H1 (cell line): ENCODE measurements around the gene TUT7. TPM values are rescaled to one million over a fixed set of nuclear protein-coding genes. Genes with fewer than 3 reads are reported as not detected.

Source experiments
- CTCF ChIA-PET: fragments of 300-600 bp; sonication (Branson Sonifier 250); formaldehyde crosslinking; loops from one replicate; lab custom pipeline; 2021; ENCODE audit not compliant: partially characterized antibody; lab: Charles Lee
- POLR2A ChIA-PET: fragments of 300-600 bp; sonication (Branson Sonifier 250); formaldehyde crosslinking; loops from one replicate; lab custom pipeline; 2021; ENCODE audit warnings: inconsistent platforms; ENCODE audit not compliant: partially characterized antibody; lab: Charles Lee
- DNase-seq, 2 experiments: peaks; one replicate each; pipeline versions ENCODE4 v3.0.0 to v3.0.0-alpha.2; 2010 to 2022; ENCODE audit warnings: low spot score in 2 of 2, low read depth in 1 of 2, mixed read lengths in 1 of 2
- FAIRE-seq: peaks from 2 replicates; lab custom pipeline; 2011; peaks lifted over from hg19 to GRCh38; lab: Jason Lieb, UNC
- H2AFZ ChIP-seq: 2 replicates; pipeline ENCODE4 v1.8.1; 2012; ENCODE audit warnings: low read length, inconsistent platforms
- H2AK5ac ChIP-seq: 2 replicates; pipeline ENCODE4 v1.6.1; 2013; ENCODE audit warnings: low read depth, low read length
- H2BK120ac ChIP-seq: replicated peaks from 2 replicates; pipeline ENCODE3; 2013; ENCODE audit warnings: low read depth, low read length, inconsistent platforms
- H2BK12ac ChIP-seq: 2 replicates; pipeline ENCODE4 v1.6.1; 2013; ENCODE audit warnings: low read depth, low read length
- H2BK15ac ChIP-seq: 2 replicates; pipeline ENCODE4 v1.6.1; 2013; ENCODE audit warnings: low read length
- H2BK20ac ChIP-seq: 2 replicates; pipeline ENCODE4 v1.6.1; 2013; ENCODE audit warnings: low read length
- H2BK5ac ChIP-seq: 2 replicates; pipeline ENCODE4 v1.6.1; 2013; ENCODE audit warnings: low read depth, low read length
- H3K14ac ChIP-seq: 2 replicates; pipeline ENCODE4 v1.6.1; 2013; ENCODE audit warnings: inconsistent platforms; ENCODE audit not compliant: insufficient read length
- H3K18ac ChIP-seq: 2 replicates; pipeline ENCODE4 v1.6.1; 2013; ENCODE audit warnings: low read length; ENCODE audit errors: extremely low read depth
- H3K23ac ChIP-seq: 2 replicates; pipeline ENCODE4 v1.6.1; 2013; ENCODE audit warnings: inconsistent platforms; ENCODE audit not compliant: insufficient read length
- H3K23me2 ChIP-seq: 2 replicates; pipeline ENCODE4 v1.6.1; 2013; ENCODE audit warnings: low read depth, low read length
- H3K27ac ChIP-seq: 2 replicates; pipeline ENCODE4 v1.6.1; 2011; ENCODE audit warnings: low read depth, low read length, inconsistent platforms
- H3K27me3 ChIP-seq, 4 experiments: replicated peaks in 1 of 4; 1 replicate in 1 of 4; 2 replicates in 3 of 4; pipeline versions ENCODE4 v1.6.1 to v1.8.1; 2011 to 2013; ENCODE audit warnings: low read length in 3 of 4, mild to moderate bottlenecking in 3 of 4, inconsistent platforms in 2 of 4, mixed read lengths in 2 of 4, moderate library complexity in 1 of 4; ENCODE audit not compliant: control insufficient read depth in 3 of 4, insufficient read depth in 3 of 4; ENCODE audit errors: extremely low read depth in 1 of 4
- H3K36me3 ChIP-seq, 4 experiments: 2 replicates each; pipeline versions ENCODE4 v1.6.1 to v1.8.1; 2011 to 2013; ENCODE audit warnings: mild to moderate bottlenecking in 4 of 4, low read length in 3 of 4, moderate library complexity in 2 of 4, control low read depth in 1 of 4, inconsistent platforms in 1 of 4; ENCODE audit not compliant: insufficient read depth in 4 of 4, control insufficient read depth in 2 of 4
- H3K4ac ChIP-seq: replicated peaks from 2 replicates; pipeline ENCODE3; 2013; ENCODE audit warnings: low read length, low read depth, mixed read lengths, inconsistent platforms; ENCODE audit not compliant: insufficient read length
- H3K4me1 ChIP-seq, 4 experiments: replicated peaks in 1 of 4; 1 replicate in 1 of 4; 2 replicates in 3 of 4; pipeline versions ENCODE4 v1.6.1 to v1.8.1; 2011 to 2013; ENCODE audit warnings: low read length in 3 of 4, inconsistent platforms in 2 of 4, mixed read lengths in 1 of 4; ENCODE audit not compliant: insufficient read depth in 4 of 4, control insufficient read depth in 3 of 4
- H3K4me2 ChIP-seq, 2 experiments: 2 replicates each; pipeline versions ENCODE4 v1.6.1 to v1.8.1; 2011 to 2013; ENCODE audit warnings: low read depth in 2 of 2, low read length in 2 of 2, control low read depth in 1 of 2, inconsistent platforms in 1 of 2, mild to moderate bottlenecking in 1 of 2; ENCODE audit not compliant: insufficient read depth in 1 of 2
- H3K4me3 ChIP-seq, 4 experiments: fragments of 200-600, 300-600 bp in 1 of 4; sonication (generic), shearing (Covaris generic), sonication (Bioruptor Twin) in 1 of 4; 2 replicates each; pipeline versions ENCODE4 v1.5.1 to v1.8.1; 2011 to 2016; ENCODE audit warnings: low read length in 4 of 4, low read depth in 3 of 4, control low read depth in 2 of 4, inconsistent platforms in 2 of 4, mild to moderate bottlenecking in 2 of 4, mixed read lengths in 1 of 4, moderate library complexity in 1 of 4; ENCODE audit not compliant: insufficient read depth in 2 of 4; ENCODE audit errors: extremely low read depth in 1 of 4
- H3K56ac ChIP-seq: replicated peaks from 2 replicates; pipeline ENCODE3; 2013; ENCODE audit warnings: low read depth, mild to moderate bottlenecking, mixed read lengths, low read length, inconsistent platforms; ENCODE audit not compliant: insufficient read length
- H3K79me1 ChIP-seq: 2 replicates; pipeline ENCODE4 v1.6.1; 2013; ENCODE audit warnings: low read depth, low read length, control low read depth
- H3K79me2 ChIP-seq, 2 experiments: 2 replicates each; pipeline versions ENCODE4 v1.6.1 to v1.8.1; 2012 to 2013; ENCODE audit warnings: low read length in 2 of 2, mild to moderate bottlenecking in 2 of 2, inconsistent platforms in 1 of 2; ENCODE audit not compliant: insufficient read depth in 2 of 2, control insufficient read depth in 1 of 2
- H3K9ac ChIP-seq, 4 experiments: replicated peaks in 1 of 4; 1 replicate in 1 of 4; 2 replicates in 3 of 4; pipeline versions ENCODE4 v1.6.1 to v1.8.1; 2011 to 2013; ENCODE audit warnings: low read depth in 3 of 4, low read length in 3 of 4, control low read depth in 2 of 4, mild to moderate bottlenecking in 2 of 4, moderate library complexity in 2 of 4, inconsistent platforms in 1 of 4; ENCODE audit errors: extremely low read depth in 1 of 4
- H3K9me3 ChIP-seq, 2 experiments: 2 replicates each; pipeline versions ENCODE4 v1.6.1 to v1.8.1; 2012 to 2013; ENCODE audit warnings: mild to moderate bottlenecking in 2 of 2, moderate library complexity in 2 of 2, control low read depth in 1 of 2, inconsistent platforms in 1 of 2, low read depth in 1 of 2, low read length in 1 of 2, mixed read lengths in 1 of 2; ENCODE audit not compliant: insufficient read depth in 2 of 2
- H4K20me1 ChIP-seq, 2 experiments: replicated peaks in 1 of 2; 2 replicates each; pipeline versions ENCODE3 to v1.8.1; 2011 to 2013; ENCODE audit warnings: inconsistent platforms in 2 of 2, low read length in 2 of 2, mild to moderate bottlenecking in 1 of 2; ENCODE audit not compliant: insufficient read depth in 2 of 2, control insufficient read depth in 1 of 2
- H4K5ac ChIP-seq: 2 replicates; pipeline ENCODE4 v1.6.1; 2013; ENCODE audit warnings: low read length, low read depth, mixed read lengths, inconsistent platforms; ENCODE audit not compliant: insufficient read length
- H4K8ac ChIP-seq: 2 replicates; pipeline ENCODE4 v1.8.0; 2013; ENCODE audit warnings: mild to moderate bottlenecking, moderate library complexity, low read length, inconsistent platforms; ENCODE audit not compliant: insufficient read depth; ENCODE audit errors: extremely low read depth
- H4K91ac ChIP-seq: replicated peaks from 2 replicates; pipeline ENCODE3; 2013; ENCODE audit warnings: low read length, mixed read lengths, inconsistent platforms; ENCODE audit not compliant: insufficient read length
- CHD2 ChIP-seq: IDR thresholded peaks from 2 replicates; pipeline ENCODE4 v1.6.1; 2012; ENCODE audit warnings: low read length, improper control_type of control experiment
- CTBP2 ChIP-seq: IDR thresholded peaks from 2 replicates; pipeline ENCODE4 v1.7.0; 2011; ENCODE audit warnings: borderline replicate concordance, mild to moderate bottlenecking, moderate library complexity, mixed read lengths, low read length; ENCODE audit not compliant: insufficient read depth, insufficient read length
- E2F6 ChIP-seq: IDR thresholded peaks from 2 replicates; pipeline ENCODE4 v1.6.1; 2012; ENCODE audit warnings: inconsistent platforms
- EGR1 ChIP-seq: IDR thresholded peaks from 2 replicates; pipeline ENCODE4 v1.6.1; 2011; ENCODE audit warnings: low read depth, low read length, borderline replicate concordance
- FOSL1 ChIP-seq: IDR thresholded peaks from 2 replicates; pipeline ENCODE4 v1.6.1; 2011; ENCODE audit warnings: mild to moderate bottlenecking, low read depth, low read length, moderate library complexity; ENCODE audit not compliant: insufficient read depth
- HDAC2 ChIP-seq, 2 experiments: fragments of 300-600 bp in 1 of 2; sonication (generic) in 1 of 2; IDR thresholded peaks; 2 replicates each; pipeline ENCODE4 v1.6.1; 2011 to 2012; ENCODE audit warnings: low read depth in 2 of 2, low read length in 2 of 2, mild to moderate bottlenecking in 2 of 2, moderate library complexity in 2 of 2, borderline replicate concordance in 1 of 2, inconsistent platforms in 1 of 2
- HDAC6 ChIP-seq: IDR thresholded peaks from one replicate; pipeline ENCODE4 v1.7.1; 2012; ENCODE audit warnings: low read depth, mild to moderate bottlenecking, inconsistent platforms, low read length, moderate library complexity
- JUND ChIP-seq: IDR thresholded peaks from 2 replicates; pipeline ENCODE4 v1.6.1; 2011; ENCODE audit warnings: mild to moderate bottlenecking, improper control_type of control experiment, low read length
- NANOG ChIP-seq: IDR thresholded peaks from 2 replicates; pipeline ENCODE4 v1.6.1; 2011; ENCODE audit warnings: low read length, low read depth, mild to moderate bottlenecking, inconsistent platforms; ENCODE audit not compliant: insufficient read depth, poor library complexity, severe bottlenecking
- PHF8 ChIP-seq: fragments of 200-600 bp; sonication (generic); conservative IDR thresholded peaks from 2 replicates; pipeline ENCODE4 v1.7.1; 2012; ENCODE audit warnings: low read depth, mild to moderate bottlenecking, inconsistent platforms, low read length, moderate library complexity
- POLR2AphosphoS5 ChIP-seq: IDR thresholded peaks from 2 replicates; pipeline ENCODE4 v1.6.1; 2011; ENCODE audit warnings: low read depth, low read length
- SIX5 ChIP-seq: IDR thresholded peaks from 2 replicates; pipeline ENCODE4 v1.6.1; 2011; ENCODE audit warnings: mild to moderate bottlenecking, low read depth, low read length
- SP2 ChIP-seq: IDR thresholded peaks from 2 replicates; pipeline ENCODE4 v1.6.1; 2012; ENCODE audit warnings: mild to moderate bottlenecking, low read length, inconsistent platforms
- SUZ12 ChIP-seq: fragments of 200-600 bp; sonication (generic); IDR thresholded peaks from 2 replicates; pipeline ENCODE4 v1.6.1; 2012; ENCODE audit warnings: mild to moderate bottlenecking, inconsistent platforms, low read length, moderate library complexity, mixed read lengths
- WGBS, 2 experiments: shearing (Covaris generic) in 1 of 2; methylation state at CpG; one replicate each; pipeline versions ENCODE4 v1.1.6 to v1.1.7; 2013 to 2015; ENCODE audit warnings: low lambda C conversion rate in 2 of 2, mixed read lengths in 2 of 2, inconsistent platforms in 1 of 2, low coverage in 1 of 2, missing lambda C conversion rate in 1 of 2; ENCODE audit not compliant: insufficient replicate concordance in 2 of 2, insufficient coverage in 1 of 2, insufficient read length in 1 of 2; ENCODE audit errors: extremely low coverage in 1 of 2, missing lambda C conversion rate in 1 of 2; 5-methylcytosine and 5-hydroxymethylcytosine counted together
- polyA plus RNA-seq, 7 experiments: library from polyadenylated mRNA; depleted of rRNA in 3 of 7; stranded (reverse) in 5 of 7; unstranded in 2 of 7; fragments of >200 nt in 5 of 7; fragments of 200-250 nt in 2 of 7; gene quantifications; 1 replicate in 5 of 7; 2 replicates in 1 of 7; 4 replicates in 1 of 7; pipeline versions ENCODE4 v1.2.1 to v1.2.3, GENCODE V29; 2011 to 2013; ENCODE audit warnings: missing spikeins in 2 of 7, mixed read lengths in 2 of 7
- total RNA-seq: library from RNA; stranded (reverse); fragmentation: NEBNext Ultra II Directional; extraction: Animal tissue kit (Norgen Biotek cat#: 25700); gene quantifications from 2 replicates; pipeline ENCODE4 v1.2.1, GENCODE V29; 2021

TUT7 gene
- total and polyA plus RNA-seq, 2 of the 8 experiments (the other 6 are each of a cell fraction or from before 2014, with no cell fraction given): 4.8 to 19.3 TPM

DNA sequence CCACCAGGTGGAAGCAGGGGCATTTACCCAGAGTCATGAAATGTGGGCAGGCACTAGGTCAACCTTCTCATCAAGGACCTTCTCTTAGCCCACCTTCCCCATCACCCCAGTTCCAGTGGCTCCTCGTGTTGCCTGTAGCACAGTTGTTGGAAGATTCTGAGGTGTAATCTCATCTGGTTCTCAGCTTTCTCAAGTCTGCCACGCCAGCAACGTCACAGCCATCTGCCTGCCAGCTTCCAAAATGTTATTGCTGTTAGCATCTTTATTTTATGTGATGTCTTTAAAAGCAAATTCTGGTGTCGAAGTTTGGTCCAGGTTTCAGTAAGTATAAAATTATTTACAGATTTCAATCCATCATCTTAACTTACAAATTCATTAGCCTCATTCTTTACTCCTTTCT, 105.5 kb downstream of the TUT7 start:
- POLR2A ChIA-PET: no interaction called here
- no peaks in the 10 kb centered on the region for H3K79me1 ChIP-seq
- H3K23me2 ChIP-seq: no peaks in the 10 kb centered on the region
- no peak overlapping the region for H2BK15ac ChIP-seq
- H2BK12ac ChIP-seq: no peak overlapping the region
- 84% methylated on average over 4 of the region's 4 CpGs; no CpG with 5 or more reads in 1 of the 2 experiments for WGBS, 2 experiments
- peaks cover 6% of the 10 kb centered on the region in 2 experiments; a peak in 3 of 4 replicates for H3K9me3 ChIP-seq
- no peak for DNase-seq
- H4K5ac ChIP-seq: no peak overlapping the region
- no peaks in the 10 kb centered on the region for H3K27me3 ChIP-seq
- no peak overlapping the region for H4K8ac ChIP-seq
- H3K79me2 ChIP-seq: no peaks in the 10 kb centered on the region
- H4K20me1 ChIP-seq: no peaks in the 10 kb centered on the region
- no peak overlapping the region for H2BK5ac ChIP-seq
- no peak overlapping the region for H4K91ac ChIP-seq
- no peaks in the 10 kb centered on the region; a peak in 2 of 7 replicates for H3K4me1 ChIP-seq
- no peak overlapping the region for H3K4ac ChIP-seq
- no peak overlapping the region for H2AK5ac ChIP-seq
- H3K4me3 ChIP-seq: no peak overlapping the region
- H3K4me2 ChIP-seq: no peak overlapping the region
- H3K36me3 ChIP-seq: no peaks in the 10 kb centered on the region
- H3K14ac ChIP-seq: no peak overlapping the region
- no peak overlapping the region for H3K9ac ChIP-seq
- H3K56ac ChIP-seq: no peak overlapping the region
- no peak overlapping the region for H3K27ac ChIP-seq
- no peak overlapping the region for H2BK120ac ChIP-seq
- no peak overlapping the region for H3K18ac ChIP-seq
- no peak overlapping the region for H3K23ac ChIP-seq
- no peak for FAIRE-seq
- CTCF ChIA-PET: interaction anchor here (0.6 to 3.6 kb wide), 5 partner anchors 14 to 277 kb away, joined by 3 to 16 read pairs (median 5); no protein-coding TSS in a partner anchor
- H2AFZ ChIP-seq: no peak overlapping the region
- no peak overlapping the region for H2BK20ac ChIP-seq
- TF ChIP-seq FOSL1: no peak
- TF ChIP-seq CTBP2: no peak
- no peak for TF ChIP-seq NANOG
- no peak for TF ChIP-seq POLR2AphosphoS5
- TF ChIP-seq E2F6: no peak
- TF ChIP-seq HDAC6: no peak
- no peak for TF ChIP-seq CHD2
- TF ChIP-seq EGR1: no peak
- no peak for TF ChIP-seq SP2
- no peak for TF ChIP-seq SIX5
- TF ChIP-seq JUND: no peak
- no peak for TF ChIP-seq PHF8
- no peak for TF ChIP-seq SUZ12
- no peak for TF ChIP-seq HDAC2 (IDR thresholded peaks at IDR 0.05; ENCODE audit: borderline replicate concordance in 1 of 2, low read depth in 2 of 2, low read length in 2 of 2)
